GM21390 (cell line): ENCODE results near the gene SLC15A1.

Source experiments
- ATAC-seq: cut with Tn5 transposase; IDR thresholded peaks from one replicate; pipeline ENCODE4 v1.9.1; 2021; ENCODE audit not compliant: unreplicated experiment

Gene SLC15A1, protein sequence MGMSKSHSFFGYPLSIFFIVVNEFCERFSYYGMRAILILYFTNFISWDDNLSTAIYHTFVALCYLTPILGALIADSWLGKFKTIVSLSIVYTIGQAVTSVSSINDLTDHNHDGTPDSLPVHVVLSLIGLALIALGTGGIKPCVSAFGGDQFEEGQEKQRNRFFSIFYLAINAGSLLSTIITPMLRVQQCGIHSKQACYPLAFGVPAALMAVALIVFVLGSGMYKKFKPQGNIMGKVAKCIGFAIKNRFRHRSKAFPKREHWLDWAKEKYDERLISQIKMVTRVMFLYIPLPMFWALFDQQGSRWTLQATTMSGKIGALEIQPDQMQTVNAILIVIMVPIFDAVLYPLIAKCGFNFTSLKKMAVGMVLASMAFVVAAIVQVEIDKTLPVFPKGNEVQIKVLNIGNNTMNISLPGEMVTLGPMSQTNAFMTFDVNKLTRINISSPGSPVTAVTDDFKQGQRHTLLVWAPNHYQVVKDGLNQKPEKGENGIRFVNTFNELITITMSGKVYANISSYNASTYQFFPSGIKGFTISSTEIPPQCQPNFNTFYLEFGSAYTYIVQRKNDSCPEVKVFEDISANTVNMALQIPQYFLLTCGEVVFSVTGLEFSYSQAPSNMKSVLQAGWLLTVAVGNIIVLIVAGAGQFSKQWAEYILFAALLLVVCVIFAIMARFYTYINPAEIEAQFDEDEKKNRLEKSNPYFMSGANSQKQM

DNA sequence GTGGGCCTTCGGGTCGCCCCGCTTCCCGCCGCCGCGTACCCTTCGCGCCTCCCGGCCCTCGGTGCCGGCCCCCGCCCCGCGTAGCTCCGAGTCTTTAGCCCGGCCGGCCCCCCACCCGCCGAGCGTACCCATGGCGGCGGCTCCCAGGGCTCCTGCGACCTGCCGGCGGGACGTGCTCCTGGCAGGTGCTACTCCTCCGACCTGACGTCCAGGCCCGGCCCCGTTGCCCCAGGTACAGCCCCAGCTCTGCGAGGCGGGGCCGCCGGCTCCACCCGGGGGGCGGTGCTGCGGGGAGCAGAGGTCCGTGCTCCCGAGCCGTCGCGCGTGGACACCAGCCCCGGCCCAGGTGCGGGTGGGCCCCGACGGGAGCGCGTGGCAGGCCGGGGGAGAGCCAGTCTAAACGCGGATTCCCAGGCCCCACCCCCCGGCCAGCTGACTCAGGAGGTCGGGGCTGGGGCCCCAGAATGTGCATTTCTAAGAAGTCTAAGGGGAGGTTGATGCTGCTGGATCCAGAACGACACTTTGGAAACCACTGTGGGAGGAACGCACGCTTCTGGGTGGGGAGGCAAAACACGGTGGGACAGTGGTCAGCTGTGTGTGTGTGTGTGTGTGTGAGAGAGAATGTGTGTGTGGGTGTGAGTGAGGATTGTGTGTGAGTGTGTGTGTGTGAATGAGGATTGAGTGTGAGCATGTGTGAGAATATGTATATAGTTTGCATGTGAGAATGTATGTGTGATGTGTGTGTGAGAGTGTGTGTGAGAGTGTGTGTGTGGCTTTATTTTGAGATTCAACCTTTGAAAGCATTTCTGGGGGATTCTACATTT, at the start of gene SLC15A1:
SLC15A1 (minus strand) TSS at position 206 of the 824 bp plus-strand sequence; CDS start at position 132, 74 bp downstream.
- ATAC-seq = no peak

DNA sequence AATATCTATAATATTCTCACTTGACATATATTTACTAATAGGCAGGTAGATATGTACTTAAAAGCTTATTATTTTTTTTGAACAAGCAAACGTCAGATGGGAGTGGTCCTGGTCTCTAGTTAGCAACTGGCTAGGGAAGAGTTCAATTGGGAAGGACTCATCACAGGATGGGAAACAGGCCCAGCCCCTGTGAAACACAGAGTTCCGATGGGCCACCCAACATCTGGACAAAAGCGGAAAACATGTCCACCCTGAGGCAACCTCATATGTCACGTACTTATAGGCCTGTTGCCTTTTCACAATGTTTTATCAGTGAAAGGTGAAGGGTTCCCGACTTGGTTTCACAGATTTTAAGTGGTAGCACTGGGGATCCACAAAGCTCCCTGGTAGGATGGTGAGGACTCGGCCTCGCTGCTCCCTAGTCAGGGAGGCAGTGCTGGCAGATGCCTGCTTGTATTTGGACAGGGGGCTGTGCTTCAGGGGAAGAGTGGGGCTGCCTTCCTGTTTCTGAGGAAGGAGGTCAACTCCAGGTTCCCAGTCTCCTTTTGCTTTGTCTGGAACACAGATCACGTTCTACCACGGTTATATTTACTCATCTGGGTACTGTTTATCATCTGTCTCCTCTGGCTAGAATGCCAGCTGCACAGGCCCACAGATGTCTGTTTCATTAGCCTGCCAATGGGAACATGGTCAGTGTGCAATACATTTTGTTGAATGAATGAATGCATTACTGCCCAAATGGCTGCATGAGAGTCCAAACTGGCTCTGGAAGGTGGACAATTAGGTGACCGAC, 49.4 kb upstream of the SLC15A1 start:
- no peak for ATAC-seq

DNA sequence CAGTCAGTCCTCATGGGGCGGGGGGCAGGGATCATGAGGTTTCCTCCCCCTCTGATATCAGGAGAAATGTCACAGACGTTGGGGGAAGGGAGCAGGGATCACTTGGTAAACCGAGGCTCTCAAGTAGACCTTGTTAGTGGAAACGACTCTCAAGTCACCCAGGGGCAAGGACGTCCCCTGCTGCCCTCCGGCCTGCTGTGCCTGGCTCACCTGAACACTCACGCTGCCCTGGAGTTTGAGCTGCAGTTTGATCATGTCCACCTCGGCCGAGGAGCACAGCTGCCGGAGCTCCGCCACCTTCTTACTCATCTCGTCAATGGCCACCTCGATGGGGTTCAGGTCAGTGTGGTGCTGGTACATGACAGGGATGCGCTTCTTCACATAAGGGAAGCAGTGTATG, 47.6 kb upstream of the SLC15A1 start:
- no peak for ATAC-seq

DNA sequence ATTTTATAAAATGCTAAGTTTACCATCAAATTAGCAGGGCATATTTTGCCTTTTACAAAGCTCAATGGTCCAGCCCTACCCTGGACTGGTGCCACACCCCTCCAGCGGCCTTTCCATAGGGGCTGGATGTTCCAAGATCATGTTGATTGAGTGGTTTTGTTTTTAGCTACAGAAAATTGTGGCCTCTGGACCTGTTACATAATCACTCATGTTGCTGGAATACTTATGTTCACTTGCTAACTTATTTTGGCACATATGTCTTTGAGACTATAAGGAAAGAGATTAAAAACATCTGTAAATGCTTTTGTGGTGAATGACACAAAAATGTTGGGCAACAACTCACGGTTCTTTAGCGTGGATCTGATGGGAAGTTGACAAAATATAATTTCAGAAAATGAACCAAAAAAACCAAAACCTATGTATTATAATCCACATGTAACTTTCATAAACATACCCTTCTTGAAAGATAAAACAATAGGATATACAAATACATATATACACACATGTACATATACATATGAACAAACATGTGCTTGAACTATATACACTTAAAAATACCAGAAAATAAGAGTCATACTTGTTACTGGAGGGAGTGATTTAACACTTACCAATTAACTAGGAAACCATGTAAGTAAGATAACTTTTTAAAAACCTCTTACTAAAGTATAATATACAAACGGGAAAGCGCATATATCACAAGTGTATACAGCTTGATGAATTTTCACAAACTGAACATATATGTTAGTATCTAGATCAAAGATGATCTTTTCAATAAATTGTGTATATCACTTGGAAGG, 46.6 kb upstream of the SLC15A1 start:
- no peak for ATAC-seq

DNA sequence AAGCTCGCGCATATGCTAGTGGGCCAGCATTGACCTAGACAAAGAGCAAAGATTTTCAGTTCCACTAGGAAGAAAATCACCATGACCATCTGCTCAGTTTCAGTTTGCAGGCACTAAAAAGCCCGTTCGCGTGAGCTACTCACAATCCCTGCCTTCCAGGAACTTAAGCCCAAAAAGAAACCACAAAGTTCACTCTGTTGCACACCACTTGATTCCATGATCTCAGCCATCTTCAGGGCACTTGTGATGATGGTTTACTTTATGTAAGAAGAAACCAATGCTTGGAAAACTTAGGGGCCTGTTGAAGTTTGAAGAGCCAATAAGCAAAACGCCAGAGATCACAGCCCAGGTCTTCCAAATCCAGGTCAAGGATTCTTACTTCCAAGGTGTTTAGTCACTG, 45.0 kb upstream of the SLC15A1 start:
- ATAC-seq = no peak

DNA sequence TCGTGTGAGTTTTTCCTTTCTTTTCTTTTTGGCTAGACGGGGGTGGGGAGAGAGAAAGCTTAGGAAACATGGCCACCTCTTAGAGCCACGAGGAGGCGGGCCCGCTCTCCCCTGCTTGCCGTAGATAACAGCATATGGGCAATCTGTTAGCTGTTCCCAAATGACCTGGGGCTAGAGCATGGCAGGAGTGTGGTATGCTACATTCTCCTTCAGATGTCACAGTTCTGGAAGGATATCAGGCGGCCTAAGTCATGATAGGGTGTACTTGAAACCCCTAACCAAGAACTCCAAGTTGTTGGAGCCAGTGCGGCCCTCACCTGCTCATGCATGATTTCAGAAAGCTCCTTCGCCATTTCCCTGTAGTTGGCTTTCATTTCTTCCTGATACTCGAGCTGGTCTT, 44.3 kb upstream of the SLC15A1 start:
- ATAC-seq = no peak

DNA sequence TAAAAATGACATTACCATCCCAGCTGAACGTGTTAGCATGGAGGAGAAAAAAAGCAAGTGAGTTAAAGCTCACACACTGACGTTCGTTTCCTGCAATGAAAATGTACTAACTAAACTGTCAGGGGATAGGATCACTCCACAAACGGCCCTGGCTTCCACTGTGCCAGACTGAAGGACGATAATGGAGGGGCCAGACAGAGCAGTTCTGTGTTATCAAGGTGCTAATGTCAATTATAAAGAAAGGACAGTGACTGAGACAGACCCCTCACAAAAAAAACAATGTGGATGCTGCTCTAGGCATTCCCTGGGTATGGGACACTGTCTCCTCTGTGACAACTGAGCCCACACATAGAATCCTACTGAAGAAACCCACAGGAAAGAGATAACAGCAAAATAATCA, 43.7 kb upstream of the SLC15A1 start:
- ATAC-seq = no peak

DNA sequence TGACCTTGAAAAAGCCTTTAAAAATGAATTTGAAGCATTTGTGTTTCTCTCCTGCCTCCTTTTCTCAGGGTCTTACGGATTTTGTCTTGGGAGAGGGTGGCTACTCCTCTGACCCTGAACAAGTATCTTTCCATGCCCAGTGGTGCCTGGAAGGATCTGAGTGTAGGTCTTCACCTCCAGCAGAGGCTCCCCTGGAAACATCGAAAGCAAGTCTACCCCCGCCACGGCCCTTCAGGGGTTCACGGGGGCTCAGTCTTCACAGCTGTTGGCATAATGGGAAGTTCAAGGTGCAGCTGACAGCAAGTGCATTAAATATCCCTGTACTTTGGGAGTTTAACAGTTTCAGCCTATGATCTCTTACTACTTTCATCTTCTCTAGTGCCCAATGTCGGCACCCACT, 42.7 kb upstream of the SLC15A1 start:
- ATAC-seq = no peak

DNA sequence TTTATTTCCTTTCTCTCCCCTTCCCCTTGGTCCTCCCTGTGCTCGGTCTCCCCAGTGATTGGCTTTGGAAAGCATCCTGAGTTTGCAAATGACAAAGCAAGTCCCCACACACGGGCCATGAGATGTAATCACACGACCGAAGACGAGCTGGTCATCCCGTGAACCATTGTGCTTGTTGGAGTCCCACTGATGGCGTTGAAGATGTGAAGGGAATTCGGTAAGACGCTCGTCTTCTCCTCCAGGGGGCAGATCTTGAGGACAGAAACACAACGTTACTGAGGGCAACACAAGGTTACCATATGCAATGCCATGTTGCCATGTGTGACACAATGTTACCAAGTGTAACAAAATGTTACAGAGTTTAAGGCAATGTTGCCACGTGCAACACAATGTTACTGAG, 42.0 kb upstream of the SLC15A1 start:
- no peak for ATAC-seq

DNA sequence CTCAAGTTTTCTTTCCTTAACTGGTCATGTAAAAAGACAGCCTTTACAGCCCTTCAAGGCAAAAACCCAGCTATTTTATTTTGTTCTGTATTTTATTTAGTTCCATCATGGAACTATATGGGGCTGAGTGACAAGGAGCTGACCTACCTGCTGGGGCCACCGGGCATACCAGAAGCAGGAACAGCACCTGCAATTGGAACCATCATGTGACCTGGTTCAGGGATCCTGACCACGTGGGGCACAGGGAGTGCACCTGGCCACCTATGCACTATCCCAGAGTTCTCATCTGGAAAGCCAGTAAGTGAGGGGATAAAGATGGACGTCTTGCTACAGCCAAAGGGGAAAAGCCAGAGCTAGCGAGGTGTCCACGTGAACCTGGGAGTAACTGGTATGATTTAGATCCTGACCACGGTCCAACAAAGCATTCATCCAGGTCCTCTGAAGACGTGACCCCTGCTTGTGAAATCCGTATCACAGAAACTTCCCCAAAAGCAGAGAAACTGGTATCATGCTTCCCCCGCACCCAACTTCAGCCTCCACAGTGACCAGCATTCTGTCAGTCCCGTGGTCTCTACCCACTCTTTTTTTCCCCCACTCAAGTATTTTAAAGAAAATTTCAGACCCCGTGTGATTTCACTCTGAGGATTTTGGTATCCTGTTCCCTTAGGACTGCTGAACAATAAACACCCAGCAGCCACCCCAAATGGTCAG, 40.5 kb upstream of the SLC15A1 start:
- ATAC-seq = no peak

DNA sequence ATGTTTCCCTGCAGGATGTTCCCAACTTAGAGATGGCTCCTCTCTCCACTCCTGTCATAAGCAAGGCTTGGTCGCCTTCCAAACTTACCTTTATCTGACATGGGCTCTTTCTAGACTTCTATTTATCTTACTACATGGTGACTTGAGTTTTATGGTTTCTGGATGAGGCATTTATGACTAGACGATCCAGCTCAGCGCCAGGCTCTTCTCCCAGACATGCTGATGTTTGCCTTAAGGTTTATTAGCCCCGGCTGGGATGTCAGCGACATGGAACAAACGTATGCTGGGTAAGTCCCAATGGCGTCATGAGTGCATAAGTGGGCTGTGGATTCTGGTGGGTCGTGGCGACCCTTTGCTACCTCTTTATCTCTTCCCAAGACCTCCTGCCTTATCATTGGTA, 39.8 kb upstream of the SLC15A1 start:
- ATAC-seq = no peak

DNA sequence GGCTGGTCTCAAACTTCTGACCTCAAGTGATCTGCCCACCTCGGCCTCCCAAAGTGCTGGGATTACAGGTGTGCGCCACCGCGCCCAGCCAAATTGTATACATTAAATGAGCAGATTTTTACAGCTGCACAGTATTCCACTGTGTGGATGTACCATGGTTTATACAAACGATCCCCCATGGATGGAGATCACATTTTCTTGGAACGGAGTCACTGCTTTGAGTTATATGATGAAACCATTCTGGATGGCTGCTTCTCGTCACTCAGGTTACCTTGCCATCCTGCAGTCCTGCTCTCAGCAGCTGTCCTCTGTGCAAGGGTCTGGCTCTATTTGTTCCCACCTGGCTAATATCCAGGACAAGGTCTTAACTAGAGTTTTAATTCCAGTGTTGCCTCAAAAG, 39.1 kb upstream of the SLC15A1 start:
- ATAC-seq = no peak

DNA sequence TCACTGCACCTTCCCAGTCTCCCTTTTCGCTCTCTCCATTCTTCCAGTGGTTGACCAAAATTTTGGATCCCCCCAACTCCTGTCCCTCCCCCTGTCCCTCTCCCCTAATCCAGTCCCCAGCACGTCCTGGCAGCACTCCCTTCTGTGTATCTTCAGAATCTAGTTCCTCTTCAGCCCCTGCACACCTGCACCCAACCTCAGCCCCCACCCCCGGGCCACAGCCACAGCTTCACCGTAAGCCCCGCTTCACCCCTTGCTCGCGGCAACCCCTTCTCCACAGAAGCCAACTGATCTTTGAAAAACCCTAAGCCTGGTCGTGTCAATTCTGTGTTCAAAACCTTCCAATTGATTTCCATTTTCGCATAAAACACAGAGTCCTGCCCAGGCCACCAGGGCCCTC, 35.5 kb upstream of the SLC15A1 start:
- no peak for ATAC-seq

DNA sequence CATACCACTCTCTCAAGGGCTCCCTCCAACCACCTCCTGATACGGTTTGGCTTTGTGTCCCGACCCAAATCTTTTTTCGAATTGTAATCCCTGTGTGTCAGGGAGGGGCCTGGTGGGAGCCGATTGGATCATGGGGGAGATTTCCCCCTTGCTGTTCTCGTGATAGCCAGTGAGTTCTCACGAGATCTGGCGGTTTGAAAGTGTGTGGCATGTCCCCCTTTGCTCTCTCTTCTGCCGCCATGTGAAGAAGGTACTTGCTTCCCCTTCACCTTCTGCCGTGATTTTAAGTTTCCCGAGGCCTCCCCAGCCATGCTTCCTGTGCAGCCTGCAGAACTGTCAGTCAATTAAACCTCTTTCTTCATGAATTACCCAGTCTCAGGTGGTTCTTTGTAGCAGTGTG, 34.7 kb upstream of the SLC15A1 start:
- no peak for ATAC-seq

DNA sequence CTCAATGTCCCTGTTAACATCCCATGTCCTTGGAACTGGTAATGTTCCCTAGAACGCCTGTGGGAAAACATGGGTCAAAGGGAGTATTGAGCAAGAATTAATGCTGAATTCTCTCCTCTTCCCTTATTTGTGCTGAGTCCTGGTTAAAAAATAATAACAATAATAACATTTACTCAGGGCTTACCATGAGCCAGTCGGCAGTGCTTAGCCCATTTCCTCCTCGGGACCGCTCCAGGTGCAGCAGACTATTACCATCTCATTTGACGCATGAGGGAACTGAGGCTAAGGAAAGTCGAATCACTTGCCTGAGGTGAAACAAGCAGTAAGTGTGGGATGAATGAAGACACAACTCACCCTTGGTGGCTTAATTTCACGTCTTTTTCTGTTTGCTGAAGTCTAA, 33.6 kb upstream of the SLC15A1 start:
- ATAC-seq = no peak

DNA sequence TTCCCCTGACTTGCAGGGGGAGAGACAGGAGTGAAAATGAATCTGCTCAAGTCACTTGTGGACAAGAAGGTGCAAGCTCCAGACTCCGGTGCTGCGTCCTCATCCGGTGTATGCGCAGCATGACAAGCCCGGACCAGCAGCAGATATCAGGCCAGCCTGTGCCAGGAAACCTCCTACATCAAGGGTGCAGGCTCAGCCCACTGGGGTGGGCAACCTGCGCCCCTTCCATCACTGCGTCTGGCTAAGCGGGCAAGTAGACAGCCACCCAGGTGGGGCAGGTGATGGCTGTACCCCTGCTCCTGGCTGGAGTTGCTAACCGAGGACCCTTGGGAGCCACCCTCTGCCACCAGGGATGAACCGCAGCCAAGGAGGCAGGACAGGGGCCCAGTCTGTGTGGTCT, 32.9 kb upstream of the SLC15A1 start:
- no peak for ATAC-seq

DNA sequence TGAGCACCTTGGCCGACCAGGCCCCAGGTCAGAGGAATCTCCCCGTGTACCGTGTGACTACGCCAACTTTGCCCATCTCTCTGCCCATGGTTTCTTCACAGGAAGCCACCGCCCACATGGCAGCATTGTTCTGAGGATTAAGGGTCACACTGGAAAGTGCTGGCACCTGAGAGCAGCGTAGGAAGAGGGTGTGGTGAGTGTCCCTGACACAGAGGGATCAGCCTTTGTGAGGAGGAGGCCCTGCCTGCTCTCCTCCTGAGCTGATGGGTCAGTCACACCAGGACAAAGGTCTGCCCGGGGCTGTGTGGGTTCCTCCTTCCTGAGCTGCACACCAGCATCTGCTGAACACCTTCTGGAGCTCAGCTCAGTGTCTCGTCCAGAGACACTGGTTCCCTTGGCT, 32.2 kb upstream of the SLC15A1 start:
- no peak for ATAC-seq

DNA sequence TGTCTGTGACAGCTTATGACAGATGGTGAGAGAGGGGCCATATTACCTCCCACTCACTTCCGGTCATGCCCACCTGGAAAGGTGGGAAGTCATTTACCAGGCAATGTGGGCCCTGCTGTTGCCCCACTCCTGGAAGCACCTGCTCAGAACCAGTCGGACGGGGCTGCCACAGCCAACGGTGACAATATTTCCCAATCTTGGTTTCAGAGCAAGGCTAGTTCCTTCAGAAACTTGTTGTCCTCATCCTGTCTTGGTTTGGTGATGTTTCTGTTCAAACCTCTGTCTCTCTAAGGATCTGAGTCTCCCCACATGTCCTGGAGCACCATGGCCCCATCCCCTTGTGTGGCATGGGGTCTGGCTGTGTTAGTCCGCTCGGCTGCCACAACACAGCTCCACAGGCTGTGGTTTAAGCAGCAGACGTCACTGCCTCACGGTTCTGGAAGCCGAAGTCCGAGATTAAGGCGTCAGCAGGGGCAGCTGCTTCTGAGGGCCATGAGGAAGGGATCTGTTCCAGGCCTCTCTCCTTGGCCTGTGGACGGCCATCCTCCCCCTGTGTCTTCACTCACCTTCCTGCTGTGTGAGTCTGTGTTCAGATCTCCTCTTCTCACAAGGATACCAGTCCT, 31.5 kb upstream of the SLC15A1 start:
- ATAC-seq = no peak

DNA sequence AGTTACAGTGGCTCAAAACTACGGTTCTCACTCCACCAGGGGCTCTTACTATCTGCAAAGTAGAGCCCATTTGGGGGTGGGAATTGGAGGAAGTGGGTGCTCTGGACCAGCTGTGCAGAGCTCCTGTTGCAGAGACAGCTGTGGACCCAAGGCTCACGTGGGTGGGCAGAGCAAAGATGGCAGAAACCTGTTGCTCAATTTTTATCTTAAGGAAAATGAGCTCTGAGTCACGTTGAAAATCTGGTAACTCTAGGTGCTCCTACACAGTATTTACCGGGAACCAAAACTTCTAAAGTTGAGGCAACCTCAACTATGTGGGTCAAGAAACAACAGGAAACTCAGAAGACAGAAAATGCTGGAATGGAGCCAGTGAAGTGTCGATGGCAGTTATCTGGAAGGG, 30.2 kb upstream of the SLC15A1 start:
- no peak for ATAC-seq
